NCI-H510A treated with DMSO at 0.1 percent for 48 hours (cell line): ENCODE results near the gene ARHGDIB.
A peak's percentile ranks its signal among the peaks of the same experiment; 100 is the strongest.

Experiments used
- DNase-seq: peaks from one replicate; lab custom pipeline; 2025; lab: John Stamatoyannopoulos, UW

Gene ARHGDIB

DNA sequence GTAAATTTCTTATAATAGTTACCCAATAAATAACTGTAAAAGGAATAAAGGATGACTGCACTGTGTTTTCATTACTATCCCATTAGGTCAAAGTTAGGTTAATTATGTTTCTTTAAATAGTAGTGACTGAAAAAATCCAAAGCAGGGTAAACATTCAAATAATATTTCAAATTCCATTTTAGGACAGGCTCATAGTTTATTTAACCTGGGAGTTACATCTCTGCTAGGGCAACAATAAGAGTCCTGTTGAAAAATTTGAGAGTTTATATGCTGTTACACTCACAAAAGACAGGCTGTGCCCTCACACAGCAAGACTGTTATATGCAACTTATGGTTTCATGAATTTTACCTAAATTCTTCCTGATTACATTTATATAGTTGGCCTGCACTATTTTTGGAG is 31.1 kb downstream of the ARHGDIB start:
- no peak for DNase-seq

DNA sequence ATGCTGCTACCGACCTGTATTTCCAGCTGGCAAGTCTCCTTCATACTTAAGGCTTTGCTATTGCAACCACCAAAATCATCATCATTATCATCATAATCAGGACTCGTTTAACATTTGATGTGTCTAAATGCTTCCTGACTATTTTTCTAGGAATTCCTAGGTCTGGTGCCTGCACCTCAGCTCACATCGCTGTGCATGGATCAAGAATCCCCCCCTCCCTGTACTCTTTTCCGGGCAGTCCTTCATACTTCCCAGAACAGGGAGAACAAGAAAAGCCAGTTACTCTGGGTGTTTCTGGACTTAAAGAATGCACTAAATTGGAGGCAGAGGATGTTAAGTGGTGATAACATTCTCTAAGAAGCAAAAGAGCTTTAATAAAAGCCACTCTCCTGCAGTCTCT is 32.5 kb downstream of the ARHGDIB start:
- peak; percentile 78 for DNase-seq

DNA sequence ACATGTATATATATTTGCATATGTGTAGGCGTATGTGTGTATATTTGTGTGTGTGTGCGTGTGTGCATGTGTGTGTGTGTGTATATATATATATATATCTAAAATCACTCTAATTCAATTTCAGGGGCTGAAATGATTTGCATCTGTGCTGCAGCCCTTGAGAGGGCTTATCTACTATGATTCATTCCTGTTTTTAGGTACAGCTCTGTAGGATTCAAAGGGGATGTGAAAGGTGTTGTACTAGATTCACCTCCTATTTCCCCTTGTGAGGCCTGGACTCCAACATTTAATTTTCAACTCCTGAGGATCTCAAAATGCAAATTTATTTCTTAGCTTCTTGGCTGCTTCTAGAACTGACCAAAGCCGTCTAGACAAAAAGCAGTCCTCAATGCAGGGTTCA is 34.1 kb downstream of the ARHGDIB start:
- no peak for DNase-seq

DNA sequence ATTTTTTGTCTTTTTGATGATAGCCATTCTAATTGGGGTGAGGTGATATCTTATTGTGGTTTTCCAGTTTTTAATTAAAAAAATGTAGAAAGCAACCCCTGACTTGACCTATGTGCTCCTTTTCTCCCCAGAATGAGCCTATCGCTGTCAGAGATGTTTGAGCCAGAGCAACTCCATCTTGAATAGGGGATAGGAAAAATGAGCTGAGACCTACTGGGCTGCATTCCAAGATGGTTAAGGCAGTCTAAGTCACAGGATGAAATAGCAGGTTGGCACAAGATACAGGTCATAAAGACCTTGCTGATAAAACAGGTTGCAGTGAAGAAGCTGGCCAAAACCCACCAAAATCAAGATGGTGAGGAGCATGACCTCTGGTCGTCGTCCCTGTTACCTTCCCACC is 36.9 kb downstream of the ARHGDIB start:
- no peak for DNase-seq

DNA sequence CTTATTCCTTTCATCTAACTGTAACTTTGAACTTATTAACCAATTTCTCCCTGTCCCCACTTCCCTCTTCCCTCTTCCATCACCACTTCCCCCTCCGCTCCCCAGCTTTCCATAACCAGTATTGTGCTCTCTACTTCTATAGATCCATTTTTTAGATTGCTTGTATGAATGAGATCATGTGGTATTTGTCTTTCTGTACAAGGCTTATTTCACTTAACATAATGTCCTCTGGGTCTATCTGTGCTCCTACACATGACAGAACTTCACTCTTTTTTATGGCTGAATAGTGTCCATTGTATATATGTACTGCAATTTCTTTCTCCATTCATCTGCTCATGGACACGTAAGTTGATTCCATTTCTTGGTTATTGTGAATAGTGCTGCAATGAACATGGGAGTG is 37.5 kb downstream of the ARHGDIB start:
- no peak for DNase-seq

DNA sequence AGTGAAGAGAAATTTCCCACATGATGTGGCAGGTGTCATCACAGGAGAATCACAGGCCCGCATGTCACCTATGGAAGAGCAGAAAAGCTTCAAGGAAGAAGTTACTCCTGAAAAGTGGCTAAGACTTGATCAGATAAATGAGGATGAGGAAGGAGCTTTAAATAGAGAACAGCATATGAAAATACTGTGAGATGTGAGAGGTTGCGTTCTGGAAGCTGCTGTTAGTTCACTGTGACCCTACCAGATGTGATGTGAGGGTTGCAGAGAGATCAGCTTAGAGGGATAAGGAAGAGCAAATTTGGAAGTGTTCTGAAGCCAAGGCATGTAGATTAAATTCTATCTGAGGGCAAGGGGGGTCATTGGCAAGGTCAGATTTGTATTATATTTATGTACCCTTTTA is 40.2 kb downstream of the ARHGDIB start:
- no peak for DNase-seq

DNA sequence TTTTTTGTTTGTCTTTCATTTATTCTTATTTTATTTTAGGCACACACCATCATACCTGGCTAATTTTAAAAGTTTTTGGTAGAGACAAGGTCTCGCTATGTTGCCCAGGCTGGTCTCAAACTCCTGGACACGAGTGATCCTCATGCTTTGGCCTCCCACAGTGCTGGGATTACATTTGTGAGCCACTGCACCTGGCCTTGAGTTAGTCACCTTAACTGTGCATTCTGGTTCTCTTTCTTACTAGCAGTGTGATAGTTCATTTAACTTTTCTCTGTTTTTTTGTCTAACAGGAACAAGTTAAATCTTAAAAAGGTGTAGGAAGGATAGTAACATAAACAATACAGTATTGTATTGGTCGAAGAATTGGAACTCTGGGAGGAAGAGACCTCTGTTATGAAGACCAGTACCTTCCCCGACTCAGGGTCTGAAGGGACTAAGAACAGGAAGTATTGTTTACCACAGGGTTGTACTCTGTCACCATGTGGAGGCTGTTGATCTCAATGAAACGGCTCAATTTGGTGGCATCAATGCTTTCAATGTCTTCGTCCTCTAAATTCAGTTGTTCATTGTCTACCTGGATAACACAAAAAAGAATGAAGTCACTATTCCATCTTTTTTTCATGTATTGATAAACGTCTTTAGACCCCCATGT is 40.8 kb downstream of the ARHGDIB start:
- no peak for DNase-seq

DNA sequence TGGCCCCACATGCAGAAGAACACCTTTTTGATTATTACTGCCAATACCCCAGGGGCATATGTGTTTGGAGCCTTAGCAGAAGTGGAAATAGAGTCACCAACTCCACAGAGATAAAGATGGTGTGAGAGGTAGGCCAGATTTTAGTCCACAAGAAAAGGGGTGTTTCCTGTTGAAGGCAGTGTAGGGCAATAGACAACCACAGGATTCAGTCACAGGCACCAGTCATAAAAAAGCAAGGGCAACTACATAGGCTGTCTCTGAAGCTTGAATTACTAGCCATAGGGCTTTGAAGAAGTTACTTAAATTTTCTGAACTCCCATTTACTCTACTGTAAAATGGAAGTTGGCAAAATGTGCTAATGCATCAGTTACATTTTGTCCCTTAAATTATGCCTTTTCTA is 41.9 kb downstream of the ARHGDIB start:
- DNase-seq, result no peak

DNA sequence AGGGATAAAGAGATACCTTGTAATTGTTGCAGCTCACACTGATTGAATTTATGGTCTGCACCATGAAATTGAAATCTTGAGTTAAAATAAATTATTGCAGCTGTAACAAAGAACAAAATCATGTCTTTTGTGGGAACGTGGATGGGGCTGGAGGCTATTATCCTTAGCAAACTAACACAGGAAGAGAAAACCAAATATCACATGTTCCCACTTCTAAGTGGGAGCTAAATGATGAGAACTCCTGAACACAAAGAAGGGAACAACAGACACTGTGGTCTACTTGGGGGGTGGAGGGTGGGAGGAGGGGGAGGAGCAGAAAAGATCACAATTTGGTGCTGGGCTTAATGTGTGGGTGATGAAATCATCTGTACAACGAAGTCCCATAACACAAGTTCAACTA is 45.7 kb downstream of the ARHGDIB start:
- DNase-seq, result no peak

DNA sequence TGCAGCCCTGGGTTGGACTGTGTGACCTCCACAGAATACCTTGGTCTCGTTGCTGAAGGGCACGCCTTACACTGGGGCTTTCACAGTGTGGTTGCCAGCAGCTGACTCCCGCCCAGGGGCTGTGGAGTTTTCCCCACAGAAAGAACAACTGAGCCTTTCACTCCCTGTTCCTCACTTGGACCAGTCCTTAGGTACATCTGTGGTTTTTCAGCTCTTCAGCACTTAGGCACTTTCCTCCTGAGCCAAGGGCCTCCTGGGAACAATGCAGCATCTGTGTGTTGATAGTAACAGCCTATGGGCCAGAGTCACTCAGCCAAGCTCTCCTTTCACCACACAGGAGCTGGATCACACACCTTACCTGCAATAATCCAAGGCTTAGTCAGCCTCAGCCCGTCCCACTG is 48.0 kb downstream of the ARHGDIB start:
- no peak for DNase-seq

DNA sequence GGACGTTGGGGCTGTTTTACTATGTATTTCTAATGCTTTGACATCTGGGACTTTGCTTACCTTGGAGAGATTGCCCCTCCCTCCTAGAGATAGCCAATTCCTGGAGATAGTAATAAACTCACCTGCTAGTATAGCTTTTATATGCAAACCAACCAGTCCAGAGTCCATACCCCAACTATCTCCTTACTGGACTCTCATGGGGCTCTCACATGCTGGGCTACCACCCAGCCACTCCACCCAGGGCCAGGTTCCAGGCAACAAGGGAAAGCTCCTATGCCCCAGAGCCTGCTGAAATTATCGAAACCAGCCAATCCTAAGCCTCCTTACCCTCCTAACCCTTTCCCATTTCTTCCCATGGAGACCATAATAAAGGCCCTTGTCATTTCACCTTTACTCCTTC is 50.3 kb downstream of the ARHGDIB start:
- no peak for DNase-seq

DNA sequence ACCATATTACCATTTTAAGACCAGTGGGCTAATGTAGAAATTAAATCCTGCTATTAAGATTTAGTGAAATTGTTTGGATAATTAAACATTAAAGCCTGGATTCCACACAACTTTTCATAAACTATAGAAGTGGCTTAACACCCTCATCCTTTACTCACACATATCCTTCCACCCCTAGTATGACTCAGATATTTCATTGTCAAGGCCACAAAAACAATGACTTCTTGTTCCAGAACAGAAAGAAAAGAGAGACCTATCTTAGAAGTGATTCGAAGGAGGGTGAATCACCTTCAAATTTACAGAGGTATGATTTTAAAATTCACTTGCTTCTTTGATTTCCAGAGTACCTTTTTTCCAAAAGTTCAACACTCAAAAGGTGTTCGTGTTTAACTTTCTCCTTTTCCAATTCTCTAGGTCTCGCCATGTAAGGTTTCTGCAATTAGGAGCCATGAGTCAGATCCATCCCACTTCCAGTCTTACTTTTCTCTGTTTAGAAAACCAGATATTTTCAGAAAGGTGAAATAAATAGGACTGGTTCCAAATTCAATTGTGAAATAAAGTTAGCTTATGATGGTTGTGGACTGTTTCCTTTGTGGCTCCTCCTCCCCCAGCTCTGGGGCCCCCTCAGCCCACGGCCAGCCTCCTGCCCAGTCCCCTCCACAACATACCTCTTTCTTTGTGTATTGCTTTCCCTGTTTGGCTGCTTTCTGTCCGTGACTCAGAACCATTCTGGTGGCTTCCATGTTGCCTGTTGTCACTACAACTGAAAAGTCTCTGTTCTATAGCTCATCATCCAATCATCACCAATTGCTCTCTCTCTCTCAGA is 51.1 kb downstream of the ARHGDIB start:
- no peak for DNase-seq

DNA sequence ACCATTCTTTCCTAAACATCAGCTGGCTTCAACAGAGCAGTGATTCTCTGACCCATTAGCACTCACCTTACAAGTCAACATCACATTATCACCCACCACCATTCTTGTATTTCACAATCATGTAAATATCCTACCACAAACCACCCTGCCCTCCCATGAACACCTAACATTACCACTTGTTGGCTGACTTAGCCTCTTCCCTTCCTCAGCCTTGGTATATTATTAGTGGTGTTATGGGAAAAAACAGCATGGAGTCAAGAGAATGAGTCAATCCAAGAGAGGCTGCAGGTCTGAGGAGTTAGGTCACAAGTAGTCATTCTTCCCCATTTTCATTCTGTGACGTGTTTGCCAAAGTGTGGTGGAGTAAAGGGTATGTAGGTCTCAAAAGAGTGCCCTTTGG is 53.4 kb downstream of the ARHGDIB start:
- DNase-seq, result no peak

DNA sequence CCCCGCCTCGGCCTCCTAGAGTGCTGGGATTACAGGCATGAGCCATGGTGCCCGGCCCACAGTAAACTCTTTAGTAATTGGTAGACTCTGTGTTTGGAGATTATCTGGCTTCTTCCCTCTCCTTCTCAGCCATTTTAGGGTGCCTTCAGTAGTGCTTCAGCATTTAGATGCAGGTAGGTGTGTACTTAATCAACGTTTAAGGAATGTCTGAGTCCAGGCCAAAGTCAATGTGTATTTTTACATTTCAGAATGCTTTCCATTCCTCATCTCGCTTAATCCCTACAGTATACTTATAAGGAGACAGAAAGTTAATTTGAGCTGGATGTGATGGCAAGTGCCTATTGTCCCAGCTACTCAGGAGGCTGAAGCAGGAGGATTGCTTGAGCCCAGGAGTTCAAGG is 55.3 kb downstream of the ARHGDIB start:
- no peak for DNase-seq

DNA sequence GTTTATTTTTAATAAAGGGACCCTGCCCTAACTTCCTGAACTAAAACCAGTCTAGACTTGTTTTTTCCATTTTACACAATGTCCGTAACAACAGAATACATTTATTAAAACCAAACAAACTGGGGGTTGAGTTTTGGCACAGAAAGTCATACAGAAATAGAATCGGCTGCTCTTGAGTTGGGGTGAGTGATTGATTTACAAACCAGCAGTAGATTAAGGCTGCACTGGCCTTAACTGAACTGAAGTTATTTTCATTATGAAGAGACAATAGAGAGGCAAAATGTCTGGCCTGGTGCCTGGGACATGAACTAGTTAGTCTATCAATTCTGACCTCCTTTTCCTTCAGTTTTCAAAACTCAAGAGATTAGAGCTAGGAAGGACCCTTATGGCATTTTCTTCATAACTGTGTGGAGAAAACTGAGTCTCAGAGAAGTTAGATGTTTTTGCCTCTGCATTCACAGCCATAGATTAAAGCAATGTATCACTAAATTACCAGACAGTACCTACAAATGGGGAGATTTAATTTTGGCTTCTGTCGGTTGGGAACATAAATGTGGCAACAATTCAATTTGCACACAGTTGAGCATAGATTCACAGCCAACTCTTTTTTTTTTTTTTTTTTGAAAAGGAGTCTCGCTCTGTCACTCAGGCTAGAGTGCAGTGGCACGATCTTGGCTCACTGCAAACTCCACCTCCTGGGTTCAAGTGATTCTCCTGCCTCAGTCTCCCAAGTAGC is 56.0 kb downstream of the ARHGDIB start:
- DNase-seq, result no peak

DNA sequence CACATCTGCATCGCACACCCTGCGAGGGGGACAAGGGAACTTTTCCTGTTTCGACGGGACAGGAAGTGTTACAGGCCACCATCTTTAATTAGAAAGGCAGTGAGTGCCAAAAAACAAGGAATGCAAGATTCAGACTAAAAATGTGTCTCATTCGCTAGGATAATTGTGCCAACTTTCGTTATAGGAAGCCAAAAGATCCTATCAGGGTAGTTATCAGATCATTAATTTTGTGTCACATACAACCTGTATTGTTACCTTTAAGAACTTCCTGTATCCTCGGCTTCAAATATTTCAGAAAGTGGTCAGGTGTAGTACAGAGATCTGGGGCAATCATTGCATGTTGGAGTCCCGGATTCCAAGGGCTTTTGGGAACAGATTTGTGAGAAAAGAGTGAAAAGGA is 56.5 kb downstream of the ARHGDIB start:
- DNase-seq, result no peak

DNA sequence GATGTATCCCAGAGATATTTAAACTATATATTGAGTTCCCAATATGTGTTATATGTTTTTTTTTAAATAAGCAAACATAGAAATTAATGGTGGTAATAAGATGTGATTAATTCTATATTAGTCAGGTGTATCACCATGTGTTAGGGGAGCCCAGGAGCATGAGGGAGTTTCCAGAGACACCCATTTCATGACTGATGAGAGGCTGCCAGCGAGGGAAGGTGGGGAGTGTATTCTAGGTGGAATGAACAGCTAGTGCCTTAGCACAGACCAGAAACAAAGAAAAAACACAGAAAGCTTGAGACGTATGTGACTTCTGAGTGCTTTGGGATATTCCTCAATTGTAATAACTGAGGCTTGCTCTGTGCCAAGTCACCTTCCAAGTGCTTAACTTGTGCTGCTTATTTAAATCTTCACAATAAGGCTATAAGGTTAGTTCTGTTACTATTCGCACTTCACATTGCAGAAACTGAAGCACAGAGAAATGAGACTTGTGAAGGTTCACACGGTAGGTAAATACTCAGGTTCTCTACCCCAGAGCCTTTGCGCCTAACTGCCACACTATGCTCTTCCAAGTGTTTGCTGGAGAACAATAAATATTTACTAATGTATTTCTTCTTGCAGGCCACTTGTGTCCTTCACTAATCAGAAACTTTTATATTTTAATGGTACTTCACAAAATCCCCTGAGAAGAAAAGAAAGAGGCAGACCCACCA is 57.9 kb downstream of the ARHGDIB start:
- DNase-seq, result peak; percentile 6

DNA sequence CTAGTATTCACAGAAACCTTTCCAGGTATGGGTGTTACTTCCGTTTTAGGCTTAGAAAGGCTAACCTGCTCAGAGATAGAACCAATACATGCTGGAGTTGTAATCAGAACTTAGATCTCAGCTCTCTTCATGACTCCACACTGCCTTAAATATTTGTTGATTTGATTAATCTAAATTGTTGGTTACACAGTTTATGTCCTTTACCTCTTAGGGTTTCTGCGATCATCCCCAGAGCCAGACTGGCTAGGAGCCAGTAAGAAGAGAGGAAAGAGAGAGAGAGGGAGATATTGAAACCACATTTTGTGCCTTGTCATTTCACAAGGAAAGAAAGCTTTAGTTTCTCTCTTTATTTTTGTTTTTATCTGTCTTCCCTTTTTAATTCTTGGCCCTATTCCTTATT is 58.9 kb downstream of the ARHGDIB start:
- DNase-seq, result no peak

DNA sequence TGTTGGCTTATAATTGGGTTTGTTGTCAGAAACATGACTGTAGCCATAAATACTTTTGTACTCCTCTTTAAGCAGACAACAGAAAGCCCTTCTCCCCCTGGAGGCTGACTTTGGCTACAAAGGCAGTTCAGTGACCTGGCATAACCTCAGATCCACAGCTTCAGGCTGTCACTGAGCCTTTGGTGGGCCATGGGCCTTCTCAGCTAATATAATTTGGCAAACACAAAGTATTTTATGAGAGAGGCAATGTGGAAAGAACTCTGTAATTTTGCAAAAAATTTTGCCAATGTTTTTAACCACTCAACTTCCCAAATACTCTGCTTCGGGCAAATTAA is 60.2 kb downstream of the ARHGDIB start:
- DNase-seq, result no peak

DNA sequence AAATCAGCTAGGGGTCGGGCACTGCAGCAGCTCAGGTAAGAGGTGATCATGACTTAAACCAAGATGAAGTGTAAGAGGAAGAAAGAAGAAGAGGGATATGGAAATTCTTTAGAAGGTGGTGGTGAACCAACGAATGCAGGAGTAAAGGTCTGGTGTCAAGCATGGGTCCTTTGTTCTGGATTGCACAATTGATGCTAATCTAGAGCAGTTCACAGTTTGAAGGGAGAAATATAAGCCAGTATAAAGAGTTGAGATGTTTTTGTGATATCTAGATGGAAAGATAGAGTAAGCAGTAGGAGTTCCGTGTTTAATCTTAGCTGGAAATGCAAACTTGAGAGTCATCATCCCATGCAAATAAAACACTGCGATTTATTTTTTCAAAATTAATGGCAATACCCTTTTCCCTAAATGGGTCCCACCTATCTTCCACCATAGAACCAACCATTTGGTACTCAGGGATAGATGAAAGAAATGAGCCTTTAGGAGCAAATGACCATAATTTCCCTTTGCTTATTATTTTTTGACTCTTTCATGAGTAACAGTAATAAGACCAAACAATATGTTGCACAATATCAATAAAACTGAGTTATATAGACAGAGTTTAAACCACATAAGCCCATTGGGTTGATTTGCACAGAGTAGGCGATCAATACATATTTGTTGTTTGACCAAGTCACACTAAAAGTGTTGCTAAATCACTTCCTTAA is 60.7 kb downstream of the ARHGDIB start:
- DNase-seq, result no peak

DNA sequence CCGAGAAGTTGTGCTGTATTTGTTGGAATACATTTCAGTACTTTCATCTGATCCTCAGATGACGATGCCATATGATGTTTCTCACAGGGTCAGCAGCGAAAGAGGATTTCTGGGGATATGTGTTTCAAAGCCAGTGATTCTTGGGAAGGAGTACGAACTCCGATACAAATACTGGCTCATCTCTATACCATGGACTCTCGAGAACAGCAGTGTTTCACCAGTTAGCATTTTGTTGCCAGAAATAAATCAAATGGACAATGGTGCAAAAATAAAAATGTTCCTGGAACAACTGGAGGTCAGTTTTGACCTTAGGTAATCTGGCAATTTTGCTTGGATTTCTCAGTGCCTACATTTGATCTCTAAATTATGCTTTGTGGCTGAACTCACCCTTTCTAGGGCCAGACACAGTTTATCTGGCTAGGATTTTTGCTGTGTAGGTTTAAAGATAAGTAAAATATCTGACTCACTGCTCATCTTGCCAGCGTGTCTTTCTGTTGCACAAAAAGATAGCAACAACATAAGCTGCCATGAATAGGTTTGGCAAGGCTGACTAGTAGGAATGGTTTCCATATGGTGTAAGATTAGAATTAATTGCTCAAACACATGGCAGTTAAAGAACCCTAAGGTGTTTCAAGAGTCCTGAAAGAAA is 64.8 kb downstream of the ARHGDIB start:
- no peak for DNase-seq
